Stimulated activated CD4-positive, alpha-beta T cell treated with anti-CD3 and anti-CD28 coated beads, Interleukin-15, amount 100 ng/mL, for 24 hours (primary cell): Measurements from ENCODE around the gene PRDX2.
"Not testable (repeated sequence)": the region's sequence is repeated elsewhere in the genome, so short reads cannot be mapped to it uniquely, and the experiment has no call there.

Experiments used
- DNase-seq: peaks from one replicate; pipeline ENCODE4 v3.0.0-alpha.2; 2020

The PRDX2 gene

DNA sequence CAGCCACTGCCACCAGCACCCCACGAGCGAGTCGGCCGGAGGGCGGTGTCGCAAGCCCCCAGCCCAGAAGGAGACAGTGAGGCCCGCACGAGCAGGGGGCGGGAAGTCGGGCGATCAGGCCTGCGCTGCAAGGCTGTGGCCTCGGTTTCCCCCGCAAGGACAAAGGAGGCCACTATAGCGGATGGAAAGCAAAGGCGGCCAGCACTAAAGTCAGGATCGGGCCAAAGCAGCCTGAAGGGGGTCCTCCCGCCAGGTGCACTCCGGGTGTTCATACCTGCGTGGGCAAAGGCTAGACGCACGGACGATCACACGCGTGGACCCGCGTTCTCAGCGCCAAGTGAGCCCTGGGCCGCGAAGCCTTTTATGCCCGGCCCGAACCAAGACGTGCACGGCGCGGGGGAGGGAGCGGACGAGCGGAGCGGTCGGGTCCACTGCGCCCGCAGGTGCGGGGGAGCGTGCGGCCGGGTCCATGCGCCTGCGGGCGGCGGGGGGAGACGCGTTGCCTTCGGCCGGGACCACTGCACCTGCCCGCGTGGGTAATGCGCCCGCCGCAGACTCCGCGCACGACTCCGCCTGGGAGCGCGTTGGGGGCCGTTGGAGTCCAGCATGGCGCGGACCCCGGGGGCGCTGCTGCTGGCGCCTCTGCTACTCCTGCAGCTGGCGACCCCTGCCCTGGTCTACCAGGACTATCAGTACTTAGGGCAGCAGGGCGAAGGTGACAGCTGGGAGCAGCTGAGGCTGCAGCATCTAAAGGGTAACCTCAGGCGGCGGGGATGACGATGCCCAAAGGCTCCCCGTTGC is at the start of gene PRDX2, which contains the start of gene THSD8:
PRDX2 (minus strand) TSS at position 335 of the 801 bp plus-strand sequence. CDS start 539 bp downstream, outside the sequence.
THSD8 (plus strand) TSS at position 604 of the 801 bp plus-strand sequence; CDS start at position 607, 3 bp downstream.
- DNase-seq = peak; percentile 90

- DNase-seq = peak; percentile 91
These were observed 45.8 kb upstream of the PRDX2 start for GRCh38 chr19:12847159-12848139.

GRCh38 chr19:12846613-12847012 is 45.0 kb upstream of the PRDX2 start:
- not testable (repeated sequence) for DNase-seq

DNA sequence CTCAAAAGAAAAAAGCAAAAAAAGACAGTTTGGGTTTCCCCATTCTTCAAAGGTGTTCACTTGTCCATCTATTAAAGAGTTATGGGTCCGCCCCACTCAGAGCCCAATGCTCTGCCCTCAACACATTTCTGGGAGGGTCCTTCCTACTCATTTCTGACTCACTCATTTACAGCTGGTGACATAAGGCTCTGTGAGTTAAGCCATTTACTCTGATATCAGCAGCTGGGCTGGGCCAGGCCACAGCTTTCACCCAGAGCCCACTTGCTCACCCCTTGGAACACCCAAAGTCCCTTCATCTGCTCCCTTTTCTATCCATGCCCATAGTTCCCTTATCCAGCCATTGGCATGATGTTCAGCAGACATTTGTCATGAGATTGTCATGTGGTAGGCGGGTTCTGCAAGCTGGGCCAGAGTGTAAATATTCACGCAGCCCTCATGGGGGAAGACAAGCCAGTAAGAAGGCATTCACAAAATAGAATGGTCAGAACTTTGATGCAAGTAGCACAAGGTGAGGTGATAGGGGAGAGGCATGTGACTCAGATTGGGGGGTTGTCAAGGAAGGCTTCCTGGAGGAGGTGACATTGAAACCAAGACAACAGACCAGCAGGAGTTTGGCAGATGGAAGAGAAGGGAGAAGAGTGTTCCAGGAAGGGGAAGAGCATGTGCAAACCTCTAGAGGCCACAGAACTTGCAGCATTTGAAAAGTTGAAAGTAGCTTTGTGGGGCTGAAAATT is 42.6 kb upstream of the PRDX2 start:
- no peak for DNase-seq

DNA sequence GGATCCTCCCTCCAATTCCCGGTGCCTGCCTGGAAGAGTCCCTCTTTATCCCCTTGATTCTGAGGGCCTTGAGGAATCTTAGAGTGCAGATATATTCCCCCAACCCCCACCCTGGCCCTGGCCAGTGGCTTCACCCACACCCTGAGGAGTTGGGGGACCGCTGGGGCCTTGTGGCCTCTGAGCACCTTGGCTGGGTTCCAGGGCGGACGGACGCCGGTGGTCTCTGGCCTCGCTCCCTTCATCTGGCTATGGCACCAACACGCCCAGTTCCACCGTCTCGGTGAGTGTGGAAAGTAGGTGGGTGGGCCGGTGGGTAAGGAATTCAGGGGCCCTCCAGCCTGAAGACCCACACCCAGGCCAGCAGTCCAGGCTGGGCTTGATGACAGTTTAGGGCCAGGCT is 41.7 kb upstream of the PRDX2 start:
- no peak for DNase-seq

- DNase-seq = no peak
These were observed 40.9 kb upstream of the PRDX2 start for GRCh38 chr19:12842511-12842910.

- peak; percentile 55 for DNase-seq
These were observed 39.5 kb upstream of the PRDX2 start for GRCh38 chr19:12841094-12841493.

DNA sequence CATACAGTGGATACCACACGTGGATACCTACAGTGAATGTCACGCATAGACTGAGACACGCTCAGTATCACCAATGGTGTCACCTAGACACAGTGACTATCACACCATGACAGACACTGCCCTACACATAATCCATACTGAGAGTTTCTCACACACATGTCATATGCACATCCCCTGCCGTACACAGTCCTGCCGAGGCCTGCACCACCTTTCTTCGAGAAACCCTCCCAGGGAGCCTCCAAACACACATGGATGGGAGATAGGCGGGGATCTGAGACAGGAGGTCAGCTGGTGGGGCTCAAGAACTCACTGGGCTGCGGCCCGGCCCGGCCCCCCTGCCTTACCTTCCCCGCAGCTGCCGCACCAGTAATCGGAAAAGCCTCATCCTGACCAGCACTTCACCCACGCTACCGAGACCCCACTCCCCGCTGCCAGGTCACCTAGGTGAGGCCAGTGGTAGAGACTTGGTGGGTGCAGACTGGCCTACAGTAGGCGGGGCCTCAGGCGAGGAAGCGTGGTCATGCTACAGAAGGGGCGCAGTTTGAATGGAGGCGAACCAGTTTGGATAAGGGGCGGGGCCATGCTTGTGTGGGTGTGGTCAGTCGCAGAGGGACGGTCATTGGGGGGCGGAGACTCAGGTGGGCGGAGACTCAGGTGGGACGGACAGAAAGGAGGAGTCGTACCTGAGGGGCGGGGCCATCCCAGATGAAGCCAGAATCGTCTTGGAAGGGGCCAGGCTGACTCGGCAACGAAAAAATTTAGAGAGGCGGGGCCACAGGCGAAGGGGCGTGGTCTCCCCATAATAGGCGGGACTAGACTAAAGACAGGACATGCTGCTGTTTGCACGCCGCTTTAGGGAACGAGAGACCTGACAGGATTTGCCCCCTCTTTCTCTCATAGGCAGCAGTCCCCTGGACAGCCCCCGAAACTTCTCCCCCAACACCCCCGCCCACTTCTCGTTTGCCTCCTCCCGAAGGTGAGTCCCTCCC is 38.8 kb upstream of the PRDX2 start:
- DNase-seq = peak; percentile 73

DNA sequence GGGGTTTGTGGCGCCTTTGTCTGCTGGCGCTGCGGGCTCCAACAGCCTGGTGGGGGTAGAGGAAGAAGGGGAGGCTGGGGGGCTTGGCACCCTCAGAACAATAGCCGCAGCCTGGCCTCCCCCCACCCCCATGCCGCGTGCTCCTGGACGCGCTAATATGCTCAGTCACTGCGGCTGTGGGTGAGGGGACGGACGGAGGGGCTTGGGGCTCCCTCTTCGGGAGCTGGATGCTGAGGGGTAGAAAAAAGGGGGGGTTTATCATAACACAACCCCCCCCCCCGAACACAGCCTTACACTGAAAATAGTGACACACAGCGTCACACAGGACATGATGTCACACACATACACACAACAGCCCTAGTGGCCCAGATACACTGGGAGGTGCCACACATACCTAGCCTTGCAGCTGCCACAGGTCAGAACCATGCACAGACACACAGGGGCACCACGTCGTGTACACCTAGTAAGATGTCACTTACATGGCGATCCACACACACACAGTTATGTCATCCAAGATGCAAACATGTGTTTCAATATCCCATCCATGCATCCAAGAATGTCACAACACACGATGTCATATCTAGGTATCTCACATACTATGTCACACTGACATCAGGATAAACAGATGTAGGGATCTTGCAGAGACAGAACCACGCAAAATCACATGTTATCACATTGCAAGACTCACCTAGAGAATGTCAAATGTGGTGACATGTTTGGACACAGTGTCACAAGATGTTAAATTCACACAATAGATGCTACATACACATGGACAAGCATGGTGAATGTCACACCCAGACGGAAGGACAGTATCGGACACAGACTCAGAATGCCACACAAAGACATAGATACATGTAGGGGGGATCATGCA is 37.5 kb upstream of the PRDX2 start:
- peak; percentile 34 for DNase-seq

- DNase-seq = peak; percentile 69
These were observed 36.7 kb upstream of the PRDX2 start, which contains the start of gene MAST1 for GRCh38 chr19:12838182-12838885. Gene MAST1, plus strand, starts transcription at chr19:12838515. Its CDS starts 58 bp downstream, at chr19:12838573.

GRCh38 chr19:12837225-12837624 is 35.6 kb upstream of the PRDX2 start:
- no peak for DNase-seq

DNA sequence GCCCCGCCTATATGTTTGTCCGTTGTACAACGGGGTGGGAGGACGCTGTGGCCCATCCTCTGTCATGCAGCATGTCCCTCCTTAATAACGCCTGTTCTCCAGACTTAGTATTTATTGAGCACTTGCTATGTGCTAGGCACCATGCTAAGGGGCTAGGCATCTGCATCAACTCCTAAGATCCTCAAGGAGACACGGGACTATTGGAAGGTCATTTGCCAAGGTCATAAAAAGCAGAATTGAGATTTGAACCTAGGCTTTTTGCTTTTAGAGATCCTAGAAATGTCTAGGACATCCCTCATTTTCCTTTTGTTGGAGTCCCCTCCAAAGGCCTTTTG is 34.9 kb upstream of the PRDX2 start:
- no peak for DNase-seq

DNA sequence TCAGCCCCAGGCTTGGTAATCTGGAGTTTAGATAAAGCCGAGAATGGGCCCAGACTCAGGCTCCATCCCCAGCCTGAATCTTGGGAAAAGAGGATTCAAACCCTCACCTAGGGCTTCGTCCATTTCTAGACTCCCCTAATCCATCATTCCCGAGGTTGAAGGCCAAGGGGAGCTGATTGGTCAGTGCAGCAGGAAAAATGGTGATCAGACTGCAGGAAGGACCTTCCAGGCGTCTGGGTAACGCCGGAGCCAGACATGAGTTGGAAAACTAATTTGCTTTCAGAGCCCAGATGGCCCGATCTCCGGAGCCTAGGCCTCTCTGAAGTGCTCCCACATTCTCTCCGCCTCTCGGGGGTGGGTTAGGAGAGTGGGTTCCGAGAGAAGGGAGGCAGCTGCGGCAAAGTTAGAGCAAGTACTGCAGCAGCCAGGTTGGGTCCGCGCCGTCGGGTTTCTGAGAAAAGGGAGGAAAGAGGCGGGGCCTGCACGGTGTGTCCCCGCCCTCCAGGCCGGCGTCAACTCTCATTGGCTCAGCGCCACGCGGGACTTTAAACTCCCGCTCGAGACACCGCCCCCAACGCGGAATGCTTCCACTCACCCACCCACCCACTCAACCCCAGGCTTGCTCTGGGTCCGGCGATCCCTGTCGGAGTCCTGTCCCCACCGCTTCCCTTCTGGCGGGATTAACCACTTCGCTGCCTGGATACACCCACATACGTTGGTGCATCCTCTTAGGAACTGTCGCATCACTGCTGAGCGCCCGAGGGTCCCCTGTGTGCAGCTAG is 33.6 kb upstream of the PRDX2 start:
- peak; percentile 53 for DNase-seq

- DNase-seq = peak; percentile 24
These were observed 33.0 kb upstream of the PRDX2 start, which contains the start of gene RTBDN for GRCh38 chr19:12834566-12834943. Gene RTBDN, minus strand, starts transcription at chr19:12834579. Its CDS starts 4,600 bp downstream, at chr19:12829979.

DNA sequence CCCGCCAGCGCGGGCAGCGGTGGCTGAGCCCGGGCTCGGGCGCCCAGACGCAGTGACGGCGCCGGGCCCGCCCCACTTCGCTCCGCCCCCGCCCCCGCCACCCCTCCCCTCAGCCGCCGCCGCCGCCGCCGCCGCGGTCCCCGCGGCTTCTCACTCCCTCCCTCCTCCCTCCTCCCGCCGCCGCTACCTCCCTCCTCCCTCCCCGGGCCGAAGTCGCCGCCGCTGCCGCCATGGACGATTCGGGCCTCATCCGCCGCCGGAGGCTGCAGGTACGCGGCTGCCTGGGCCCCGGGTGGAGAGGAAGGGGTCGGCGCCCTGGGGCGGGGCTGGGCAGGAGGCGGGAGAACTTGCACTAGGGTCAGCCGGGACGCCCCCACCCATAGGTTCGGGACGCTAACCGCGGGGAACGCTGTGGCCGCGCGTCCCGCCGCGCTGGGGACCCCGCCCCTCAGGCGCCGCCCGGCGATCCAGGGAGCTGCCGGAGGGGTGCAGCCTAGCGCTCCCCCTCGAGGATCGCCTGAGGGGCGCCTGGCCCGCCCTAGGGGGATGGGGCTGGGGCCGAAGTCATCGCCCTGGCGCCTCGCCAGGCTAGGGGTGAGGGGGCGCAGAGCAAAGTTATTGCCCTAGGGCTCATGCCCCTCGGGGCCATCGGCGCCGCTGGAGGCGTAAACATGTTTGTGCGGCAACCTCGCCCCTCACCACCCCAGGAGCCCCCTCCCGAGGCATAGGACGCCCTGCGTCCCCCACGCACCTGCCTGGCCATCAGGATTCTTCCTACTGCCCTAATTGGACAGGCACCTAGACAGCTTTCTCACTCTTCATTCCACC is 32.4 kb upstream of the PRDX2 start:
- peak; percentile 64 for DNase-seq

DNA sequence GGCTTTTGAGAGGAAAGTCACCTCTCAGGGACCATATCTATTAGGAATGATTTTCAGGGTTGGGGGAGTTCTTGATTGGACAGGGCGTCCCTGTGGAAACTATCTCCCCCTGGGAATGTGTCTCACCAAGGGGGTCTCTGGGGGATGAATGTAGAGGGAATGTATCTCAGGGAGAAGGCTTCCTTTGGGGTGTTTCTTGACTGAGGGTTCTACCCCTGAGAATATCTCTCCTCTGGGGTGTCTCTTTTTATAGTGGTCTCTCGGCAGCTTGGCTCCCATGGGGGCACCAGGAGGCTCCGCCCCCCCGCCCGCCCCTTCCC is 31.8 kb upstream of the PRDX2 start:
- no peak for DNase-seq

DNA sequence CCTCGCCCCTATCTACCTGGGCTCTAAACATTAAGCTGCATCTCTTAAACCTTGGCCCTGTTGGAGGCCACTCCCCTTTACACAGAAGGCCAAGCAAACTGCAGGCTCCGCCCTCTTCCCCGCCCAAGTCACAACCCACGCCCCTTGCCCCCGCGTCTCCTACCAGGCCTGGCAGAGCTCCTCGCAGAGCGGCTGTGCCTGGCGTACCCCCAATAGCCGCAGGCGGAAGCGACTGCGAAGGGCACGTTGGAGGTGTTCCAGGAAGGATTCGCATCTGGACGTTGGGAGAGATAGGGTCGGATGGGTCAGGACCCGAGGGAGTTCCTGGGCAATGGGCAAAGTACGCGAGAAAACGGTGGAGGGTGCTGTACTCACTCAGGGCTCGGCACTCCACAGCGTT is 26.9 kb upstream of the PRDX2 start:
- peak; percentile 62 for DNase-seq
